DMS53 (cell line): ENCODE measurements around the gene SLC2A5.

Experiments used
- DNase-seq: peaks from one replicate; lab custom pipeline; 2025; lab: John Stamatoyannopoulos, UW

The SLC2A5 gene

GRCh38 chr1:9088807-9089206 lies 19.4 kb upstream of the SLC2A5 start:
- DNase-seq, result no peak

- DNase-seq, result no peak
Measured at GRCh38 chr1:9087411-9088125, 18.1 kb upstream of the SLC2A5 start.

DNA sequence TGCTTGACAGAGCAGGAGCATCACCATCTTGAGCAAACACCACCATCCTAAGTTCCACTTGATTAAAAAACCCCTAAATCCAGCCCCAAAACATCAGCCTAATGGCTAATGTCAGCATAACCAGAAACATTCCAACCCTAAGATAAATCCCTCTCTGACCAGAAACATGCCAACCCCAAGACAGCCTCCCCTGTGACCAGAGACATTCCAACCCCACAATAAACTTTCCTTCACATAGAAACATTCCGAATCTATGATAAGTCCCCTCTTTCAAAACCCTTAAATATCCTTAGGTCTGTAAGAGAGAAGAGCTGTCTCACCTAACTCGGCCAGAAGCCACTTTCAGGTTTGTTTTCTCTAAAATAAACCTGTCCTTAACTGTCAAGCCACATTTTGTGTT lies 17.4 kb upstream of the SLC2A5 start:
- no peak for DNase-seq

GRCh38 chr1:9086045-9086444 lies 16.6 kb upstream of the SLC2A5 start:
- DNase-seq, result peak; percentile 36

DNA sequence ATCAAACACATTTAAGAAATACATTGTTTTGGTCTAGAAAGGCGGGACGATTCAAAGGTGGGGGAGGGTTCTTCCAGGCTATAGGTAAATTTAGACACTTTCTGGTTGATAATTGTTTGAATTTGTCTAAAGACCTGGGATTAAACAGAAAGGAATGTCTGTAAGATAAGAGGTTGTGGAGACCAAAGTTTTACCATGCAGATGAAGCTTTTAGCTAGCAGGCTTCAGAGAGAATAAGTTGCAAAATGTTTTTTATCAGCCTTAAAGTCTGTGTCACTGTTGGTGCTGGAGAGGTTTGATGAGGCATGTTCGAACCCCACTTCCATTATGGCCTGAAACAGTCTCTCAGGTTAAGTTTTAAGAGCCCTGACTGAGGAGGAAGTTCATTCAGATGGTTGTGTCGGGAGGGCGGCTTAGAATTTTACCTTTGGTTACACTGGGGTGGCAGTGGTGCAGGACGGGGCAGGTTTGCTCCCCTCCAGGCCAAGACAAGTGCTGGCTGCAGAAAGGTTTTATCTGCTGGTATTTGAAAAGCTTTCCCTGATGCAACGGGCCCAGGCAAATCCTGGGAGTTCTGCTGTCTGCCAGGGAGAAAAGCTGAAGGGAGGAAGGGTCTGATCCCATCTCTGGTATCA lies 16.0 kb upstream of the SLC2A5 start:
- no peak for DNase-seq

GRCh38 chr1:9084906-9085305 lies 15.5 kb upstream of the SLC2A5 start:
- no peak for DNase-seq

DNA sequence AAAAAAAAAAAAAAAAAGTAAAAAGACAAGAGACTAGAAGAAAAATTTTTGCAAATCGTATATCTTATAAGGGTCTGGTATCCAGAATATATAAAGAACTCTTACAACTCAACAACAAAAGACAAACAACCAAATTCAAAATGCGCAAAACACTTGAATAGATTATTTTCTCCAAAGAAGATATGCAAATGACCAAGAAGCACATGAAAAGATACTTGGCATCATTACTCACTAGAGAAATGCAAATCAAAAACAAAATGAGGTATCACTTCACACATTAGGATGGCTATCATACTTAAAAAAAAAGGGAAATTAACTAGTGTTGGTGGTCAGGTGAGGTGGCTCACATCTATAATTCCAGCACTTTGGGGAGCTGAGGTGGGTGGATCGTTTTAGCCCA lies 12.0 kb upstream of the SLC2A5 start:
- no peak for DNase-seq

DNA sequence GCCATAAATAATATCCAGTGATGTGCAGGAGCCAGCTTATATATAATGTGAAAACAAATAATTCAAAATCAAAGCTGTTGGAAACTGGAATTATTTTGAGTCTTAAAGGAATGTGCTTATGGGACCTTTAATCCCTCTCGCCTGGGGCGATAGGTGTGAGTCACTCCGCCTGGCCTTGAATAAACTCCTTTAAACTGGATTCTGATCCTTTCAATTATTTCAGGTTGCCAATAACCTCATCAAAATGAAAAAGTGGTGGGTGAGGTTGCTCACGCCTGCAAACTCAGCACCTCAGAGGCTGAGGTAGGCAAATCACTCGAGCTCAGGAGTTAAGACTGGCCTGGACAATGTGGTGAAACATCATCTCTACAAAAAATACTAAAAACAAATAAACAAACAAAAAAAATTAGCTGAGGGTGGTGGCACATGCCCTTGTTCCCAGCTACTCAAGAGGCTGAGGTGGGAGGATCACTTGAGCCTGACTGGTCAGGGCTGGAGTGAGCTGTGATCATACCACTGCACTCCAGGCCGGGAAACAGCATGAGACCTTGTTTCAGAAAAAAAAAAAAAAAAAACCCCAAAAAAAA lies 11.4 kb upstream of the SLC2A5 start:
- peak; percentile 75 for DNase-seq

GRCh38 chr1:9079988-9080704 lies 10.7 kb upstream of the SLC2A5 start:
- DNase-seq, result no peak

DNA sequence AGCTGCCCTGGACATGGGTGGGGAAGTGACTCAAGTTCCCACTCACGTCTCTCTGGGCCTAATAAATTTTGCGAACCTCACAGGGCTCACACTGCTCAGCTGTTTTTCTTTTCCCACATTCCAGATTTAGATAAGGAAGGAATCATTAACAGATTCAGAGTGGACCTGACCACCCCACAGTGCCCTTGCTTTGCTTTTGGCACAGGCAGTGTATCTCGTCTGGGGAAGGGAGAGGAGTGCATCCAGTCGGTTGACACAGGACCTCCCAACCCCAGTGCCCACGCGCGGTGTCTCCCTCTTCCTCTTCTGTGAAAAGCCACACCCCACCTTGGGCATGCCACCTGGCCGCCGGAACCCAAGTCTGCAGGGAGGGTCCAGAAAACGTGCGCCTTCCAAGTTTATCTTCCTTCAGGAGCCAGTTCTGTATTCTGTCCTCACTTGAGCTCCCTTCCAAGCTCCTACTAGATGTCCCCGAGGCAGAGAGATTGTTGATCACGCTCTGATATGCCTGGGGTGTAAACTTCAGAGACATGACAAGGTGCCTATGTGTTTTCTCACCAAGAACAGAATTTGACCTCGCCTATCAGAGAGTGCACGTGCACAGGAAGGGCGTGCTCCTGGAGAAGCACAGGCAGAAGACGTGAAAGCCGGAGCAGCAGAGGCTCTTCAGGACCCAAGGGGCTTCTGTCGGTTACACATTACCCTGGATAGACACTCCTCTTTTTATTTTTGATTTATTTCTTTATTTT lies 9.5 kb upstream of the SLC2A5 start:
- no peak for DNase-seq

DNA sequence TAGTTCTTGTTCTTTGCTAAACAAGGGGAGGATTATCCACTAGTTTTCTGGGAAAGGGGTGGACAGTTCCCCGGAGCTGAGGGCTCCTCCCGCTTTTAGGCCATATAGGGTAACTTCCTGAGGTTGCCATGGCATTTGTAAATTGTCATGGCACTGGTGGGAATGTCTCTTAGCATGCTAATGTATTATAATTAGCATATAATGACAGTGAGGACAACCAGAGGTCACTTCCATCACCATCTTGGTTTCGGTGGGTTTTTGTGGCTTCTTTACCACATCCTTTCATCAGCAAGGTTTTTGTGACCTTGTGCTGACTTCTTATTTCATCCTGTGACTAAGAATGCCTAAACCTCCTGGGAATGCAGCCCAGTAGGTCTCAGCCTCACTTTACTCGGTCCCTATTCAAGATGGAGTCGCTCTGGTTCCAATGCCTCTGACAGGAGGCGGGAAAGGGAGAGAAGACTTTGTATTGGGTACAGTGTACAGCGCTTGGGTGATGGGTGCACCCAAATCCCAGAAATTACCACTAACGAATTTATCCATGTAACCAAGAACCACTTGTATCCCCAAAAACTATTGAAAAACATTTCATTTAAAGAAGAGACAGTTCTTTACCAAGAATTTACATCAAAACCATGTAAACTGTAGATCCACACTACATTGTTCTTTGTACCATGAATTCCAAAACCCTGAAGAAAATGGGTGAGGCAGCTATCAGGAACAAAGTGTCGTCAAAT lies 8.7 kb upstream of the SLC2A5 start:
- DNase-seq, result no peak

- peak; percentile 84 for DNase-seq
Measured at GRCh38 chr1:9075022-9075421, 5.6 kb upstream of the SLC2A5 start.

GRCh38 chr1:9073143-9073542 lies 3.7 kb upstream of the SLC2A5 start:
- DNase-seq, result no peak

DNA sequence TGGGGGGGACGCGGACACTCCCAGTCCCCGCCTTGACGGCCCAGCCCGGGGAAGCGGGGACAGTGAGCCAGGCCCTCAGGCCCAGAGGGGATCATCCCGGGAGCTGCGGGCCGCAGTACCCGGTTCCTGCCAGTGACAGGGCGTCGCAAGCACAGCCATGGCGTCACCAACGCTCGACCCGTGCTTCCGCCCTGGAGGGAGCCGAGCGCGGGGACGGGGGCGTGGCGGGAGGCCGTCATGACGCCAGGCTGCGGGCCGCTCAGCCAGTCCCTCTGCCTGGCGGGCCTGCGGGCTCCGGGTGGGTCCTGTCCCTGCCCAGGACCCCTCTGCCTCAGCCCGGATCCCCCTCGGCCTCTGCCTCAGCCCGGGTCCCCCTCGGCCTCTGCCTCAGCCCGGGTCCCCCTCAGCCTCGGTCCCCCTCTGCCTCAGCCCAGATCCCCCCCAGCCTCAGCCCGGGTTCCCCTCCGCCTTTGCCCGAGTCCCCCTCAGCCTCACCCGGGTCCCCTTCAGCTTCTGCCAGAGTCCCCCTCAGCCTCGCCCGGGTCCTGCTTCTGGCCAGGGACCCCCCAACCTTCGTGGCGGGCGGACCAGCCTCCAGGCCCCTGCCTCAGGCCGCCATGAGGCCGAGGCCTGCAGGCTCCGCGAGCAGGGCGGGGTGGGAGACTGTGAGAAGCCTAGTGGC lies 2.3 kb upstream of the SLC2A5 start:
- no peak for DNase-seq

- DNase-seq, result no peak
Measured at GRCh38 chr1:9070486-9070885, 1.1 kb upstream of the SLC2A5 start.

DNA sequence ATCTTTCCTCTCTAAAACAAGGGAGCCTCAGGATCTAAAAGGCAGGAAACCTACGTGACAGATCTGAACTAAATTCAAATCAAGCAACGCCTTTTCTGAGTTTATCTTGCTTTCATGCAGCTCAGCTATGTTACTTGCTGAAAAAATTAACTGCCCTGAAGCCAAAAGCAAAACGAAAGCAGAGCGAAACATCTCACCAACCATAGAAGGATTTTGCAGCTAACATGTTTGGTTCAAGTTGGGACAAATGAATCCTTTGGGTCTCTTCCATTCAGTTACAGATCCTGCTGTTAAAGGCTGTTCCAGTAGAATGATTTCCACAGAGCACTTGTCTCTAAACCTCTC lies 482 bp downstream of the SLC2A5 start:
- DNase-seq, result no peak

- DNase-seq, result no peak
Measured at GRCh38 chr1:9066945-9067807, 2.3 kb downstream of the SLC2A5 start.

DNA sequence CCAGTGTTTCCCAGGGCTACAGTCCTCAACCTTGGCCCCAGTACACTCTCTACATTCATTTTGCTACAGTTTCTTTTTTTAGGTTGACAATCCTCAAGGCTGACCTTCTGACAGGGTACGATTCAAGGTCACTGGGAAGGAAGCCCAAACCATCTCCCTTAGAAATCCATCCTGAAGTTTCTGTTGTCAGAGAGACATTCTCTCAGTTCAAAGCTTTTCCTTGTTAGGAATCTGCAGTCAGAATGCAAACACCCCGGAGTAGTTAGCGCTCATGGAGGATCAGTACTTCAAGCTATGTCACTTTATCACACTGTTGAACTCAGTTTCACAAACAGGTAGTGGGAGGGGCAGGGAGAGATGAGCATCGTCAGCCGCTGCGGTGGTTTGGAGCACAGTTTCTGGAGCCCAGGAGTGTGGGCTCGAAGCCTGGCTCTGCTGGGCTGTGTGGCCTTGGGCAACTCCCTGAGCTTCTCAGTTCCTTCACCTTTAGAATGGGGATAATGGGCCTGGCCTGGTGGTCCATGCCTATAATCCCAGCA lies 4.2 kb downstream of the SLC2A5 start:
- no peak for DNase-seq

DNA sequence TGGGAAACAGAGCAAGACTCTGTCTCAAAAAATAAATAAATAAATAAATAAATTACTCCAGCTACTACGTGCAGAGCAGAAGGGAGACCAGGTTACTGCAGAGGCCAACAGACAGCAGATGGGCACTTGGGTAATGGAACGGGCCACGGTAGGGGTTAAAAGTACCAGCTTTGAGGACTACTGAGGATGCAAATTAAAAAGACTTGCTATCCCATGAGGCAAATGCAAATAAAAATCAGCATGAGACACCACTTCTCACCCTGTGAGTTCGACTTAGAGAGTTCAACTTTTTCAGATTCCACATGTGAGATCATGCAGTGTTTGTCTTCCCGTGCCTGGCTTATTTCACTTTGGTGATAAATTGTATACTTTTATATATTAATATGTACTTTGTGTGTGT lies 6.6 kb downstream of the SLC2A5 start:
- DNase-seq, result no peak

- DNase-seq, result no peak
Measured at GRCh38 chr1:9062021-9062471, 7.4 kb downstream of the SLC2A5 start.
